ENCODE measurements around the gene USP12.

DNA sequence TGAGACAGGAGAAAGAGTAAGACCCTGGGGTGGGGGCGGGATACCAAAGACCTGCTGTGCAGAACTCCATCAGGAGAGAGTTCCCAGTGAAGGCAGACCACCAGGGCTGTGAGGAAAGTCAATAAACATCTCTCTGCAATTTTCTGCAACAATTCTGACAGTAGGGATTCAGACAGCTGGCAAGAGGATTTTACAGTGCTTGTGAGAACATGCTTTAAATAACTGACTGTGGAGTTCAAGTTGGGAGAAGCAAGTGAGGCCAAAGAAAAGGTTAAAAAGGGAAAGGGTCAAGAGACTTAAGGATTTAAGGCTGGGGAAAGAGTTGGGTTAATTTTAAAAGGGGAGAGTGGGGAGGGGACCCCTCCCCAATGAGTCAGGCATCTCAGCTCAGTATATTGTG lies 98.4 kb downstream of the USP12 start:
- no peak for TF ChIP-seq POLR2A (IDR thresholded peaks at IDR 0.05)
- TF ChIP-seq, protein P1, sequence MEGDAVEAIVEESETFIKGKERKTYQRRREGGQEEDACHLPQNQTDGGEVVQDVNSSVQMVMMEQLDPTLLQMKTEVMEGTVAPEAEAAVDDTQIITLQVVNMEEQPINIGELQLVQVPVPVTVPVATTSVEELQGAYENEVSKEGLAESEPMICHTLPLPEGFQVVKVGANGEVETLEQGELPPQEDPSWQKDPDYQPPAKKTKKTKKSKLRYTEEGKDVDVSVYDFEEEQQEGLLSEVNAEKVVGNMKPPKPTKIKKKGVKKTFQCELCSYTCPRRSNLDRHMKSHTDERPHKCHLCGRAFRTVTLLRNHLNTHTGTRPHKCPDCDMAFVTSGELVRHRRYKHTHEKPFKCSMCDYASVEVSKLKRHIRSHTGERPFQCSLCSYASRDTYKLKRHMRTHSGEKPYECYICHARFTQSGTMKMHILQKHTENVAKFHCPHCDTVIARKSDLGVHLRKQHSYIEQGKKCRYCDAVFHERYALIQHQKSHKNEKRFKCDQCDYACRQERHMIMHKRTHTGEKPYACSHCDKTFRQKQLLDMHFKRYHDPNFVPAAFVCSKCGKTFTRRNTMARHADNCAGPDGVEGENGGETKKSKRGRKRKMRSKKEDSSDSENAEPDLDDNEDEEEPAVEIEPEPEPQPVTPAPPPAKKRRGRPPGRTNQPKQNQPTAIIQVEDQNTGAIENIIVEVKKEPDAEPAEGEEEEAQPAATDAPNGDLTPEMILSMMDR (IDR thresholded peaks at IDR 0.05) = no peak
